GM13977 (cell line): Measurements from ENCODE around the gene LMX1B.

Experiments
- DNase-seq: peaks from one replicate; pipeline ENCODE4 v3.0.0; 2012; ENCODE audit warnings: low spot score
- in situ Hi-C: fragments of 300-500 bp; cut with MboI; formaldehyde crosslinking; loops from one replicate; pipeline ENCODE4 v1.12.0; 2022; ENCODE audit warnings: low sequenced_read_pairs, low pct_unique_long_range_greater_than_20kb, mixed read lengths, inconsistent platforms; ENCODE audit not compliant: unreplicated experiment
- TF ChIP-seq, protein P1 (sequence below): IDR thresholded peaks from 2 replicates; pipeline ENCODE4 v1.5.1; 2012; ENCODE audit warnings: mild to moderate bottlenecking, control low read depth; ENCODE audit not compliant: insufficient read depth; ENCODE audit errors: extremely low read depth, missing control alignments

LMX1B gene

DNA sequence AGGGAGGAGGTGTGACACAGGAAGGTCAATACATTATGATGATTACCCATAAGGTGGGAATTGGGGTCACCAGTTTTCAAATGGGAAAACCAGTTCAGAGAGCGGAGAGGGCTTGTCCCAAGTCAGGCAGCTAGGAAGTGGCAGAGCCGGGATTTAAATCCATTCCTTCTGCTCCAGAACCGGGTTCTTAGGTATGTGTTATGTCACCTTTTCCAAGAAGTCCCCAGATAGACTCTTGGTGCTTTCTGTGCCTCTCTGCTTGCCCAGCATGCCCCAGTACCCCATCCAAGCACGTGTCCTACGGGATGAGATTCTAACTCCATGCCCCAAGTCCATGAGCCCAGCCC is 69.9 kb downstream of the LMX1B start:
- TF ChIP-seq, protein P1, sequence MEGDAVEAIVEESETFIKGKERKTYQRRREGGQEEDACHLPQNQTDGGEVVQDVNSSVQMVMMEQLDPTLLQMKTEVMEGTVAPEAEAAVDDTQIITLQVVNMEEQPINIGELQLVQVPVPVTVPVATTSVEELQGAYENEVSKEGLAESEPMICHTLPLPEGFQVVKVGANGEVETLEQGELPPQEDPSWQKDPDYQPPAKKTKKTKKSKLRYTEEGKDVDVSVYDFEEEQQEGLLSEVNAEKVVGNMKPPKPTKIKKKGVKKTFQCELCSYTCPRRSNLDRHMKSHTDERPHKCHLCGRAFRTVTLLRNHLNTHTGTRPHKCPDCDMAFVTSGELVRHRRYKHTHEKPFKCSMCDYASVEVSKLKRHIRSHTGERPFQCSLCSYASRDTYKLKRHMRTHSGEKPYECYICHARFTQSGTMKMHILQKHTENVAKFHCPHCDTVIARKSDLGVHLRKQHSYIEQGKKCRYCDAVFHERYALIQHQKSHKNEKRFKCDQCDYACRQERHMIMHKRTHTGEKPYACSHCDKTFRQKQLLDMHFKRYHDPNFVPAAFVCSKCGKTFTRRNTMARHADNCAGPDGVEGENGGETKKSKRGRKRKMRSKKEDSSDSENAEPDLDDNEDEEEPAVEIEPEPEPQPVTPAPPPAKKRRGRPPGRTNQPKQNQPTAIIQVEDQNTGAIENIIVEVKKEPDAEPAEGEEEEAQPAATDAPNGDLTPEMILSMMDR, result no peak
- in situ Hi-C loops, result no loop called here
- no peak for DNase-seq

DNA sequence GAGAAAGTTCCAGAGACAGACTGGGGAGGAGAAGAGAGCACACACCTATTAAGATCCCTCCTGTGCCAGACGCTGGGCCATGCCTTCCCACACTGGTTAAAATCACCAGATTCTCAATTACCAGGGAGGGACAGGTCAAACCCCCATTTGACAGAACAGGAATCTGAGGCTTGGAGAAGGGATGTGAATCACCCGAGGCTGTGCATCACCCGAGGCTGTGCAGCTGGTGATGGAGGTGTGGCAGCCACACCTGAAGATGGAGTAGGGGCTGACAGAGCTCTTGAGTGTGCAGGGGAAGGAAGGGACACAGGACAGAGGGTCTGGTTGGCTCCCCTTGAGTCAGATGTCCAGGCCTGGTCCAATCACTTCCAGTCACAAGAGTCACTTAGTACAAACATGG is 70.6 kb downstream of the LMX1B start:
- TF ChIP-seq, protein P1, result no peak
- DNase-seq, result no peak
- in situ Hi-C loops, result no loop called here

DNA sequence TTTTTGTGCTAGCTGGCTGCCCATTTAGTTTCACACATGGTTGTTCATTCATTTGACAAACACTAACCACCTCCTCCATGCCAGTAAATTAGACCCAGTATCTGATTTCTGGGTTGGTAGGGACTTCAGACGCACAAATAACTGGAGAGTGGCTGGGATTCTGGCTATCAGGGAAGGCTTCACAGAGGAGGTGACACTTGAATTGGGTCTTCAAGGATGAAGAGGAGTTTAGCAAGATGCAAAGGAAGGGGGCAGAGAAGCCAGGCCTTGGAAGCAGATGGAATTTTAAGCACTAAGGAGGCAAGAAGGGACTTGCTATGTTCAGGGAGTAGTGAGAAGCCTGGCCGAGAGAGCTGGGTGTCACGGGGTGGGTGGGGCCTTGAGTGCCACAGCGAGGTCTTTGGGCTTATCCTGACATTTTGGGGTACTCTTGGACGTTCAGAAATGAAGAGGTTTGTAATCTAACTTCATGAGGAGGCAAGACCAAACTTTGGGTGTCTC is 71.3 kb downstream of the LMX1B start:
- no peak for DNase-seq
- TF ChIP-seq, protein P1, result no peak
- in situ Hi-C loops, result no loop called here

DNA sequence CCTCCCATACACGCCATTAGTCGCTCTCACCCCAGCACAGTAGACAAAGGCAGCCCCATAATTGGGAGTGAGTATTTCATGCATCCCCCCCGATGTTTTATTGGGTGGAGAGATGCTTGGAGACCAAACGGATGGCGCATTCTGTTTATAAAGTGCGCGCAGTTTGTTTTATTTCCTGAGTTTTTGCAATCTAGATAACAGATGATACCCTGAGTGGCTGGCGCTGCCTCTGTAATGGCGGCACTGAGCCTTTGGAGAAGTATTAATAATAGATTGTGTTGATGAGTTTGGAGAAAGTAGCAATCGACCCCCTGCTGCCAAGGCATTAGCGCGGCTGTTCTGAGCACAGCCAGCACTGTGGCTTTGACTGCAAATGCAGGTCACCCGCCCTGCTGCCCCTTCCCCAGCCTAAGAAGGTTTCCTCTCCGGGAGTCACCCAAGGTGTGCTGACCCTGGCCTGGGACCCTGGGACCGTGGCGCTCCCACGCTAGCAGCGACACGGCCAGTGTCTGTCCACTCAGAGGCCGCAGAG is 74.3 kb downstream of the LMX1B start:
- DNase-seq, result no peak
- in situ Hi-C loops, result no loop called here
- TF ChIP-seq, protein P1, result no peak

DNA sequence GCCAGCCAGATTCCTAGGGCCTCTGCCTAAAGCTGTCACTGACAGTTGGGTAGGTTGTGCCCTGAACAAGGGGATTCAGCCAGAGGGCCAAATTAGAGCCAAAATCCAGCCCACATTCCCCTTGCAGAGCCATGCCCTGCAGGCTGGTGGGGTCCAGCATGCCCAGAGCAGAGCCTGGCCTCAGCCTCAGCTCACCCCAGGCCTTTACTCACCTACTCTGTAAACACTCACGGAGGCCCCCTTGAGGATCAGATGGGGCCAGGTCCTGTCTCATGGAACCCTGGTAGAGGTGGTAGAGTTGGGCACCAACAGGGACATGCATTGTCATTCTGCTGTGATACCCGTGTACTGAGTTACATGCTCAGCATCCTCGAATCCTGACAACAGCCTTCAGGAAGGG is 74.9 kb downstream of the LMX1B start:
- in situ Hi-C loops, result no loop called here
- no peak for DNase-seq
- TF ChIP-seq, protein P1, result no peak

DNA sequence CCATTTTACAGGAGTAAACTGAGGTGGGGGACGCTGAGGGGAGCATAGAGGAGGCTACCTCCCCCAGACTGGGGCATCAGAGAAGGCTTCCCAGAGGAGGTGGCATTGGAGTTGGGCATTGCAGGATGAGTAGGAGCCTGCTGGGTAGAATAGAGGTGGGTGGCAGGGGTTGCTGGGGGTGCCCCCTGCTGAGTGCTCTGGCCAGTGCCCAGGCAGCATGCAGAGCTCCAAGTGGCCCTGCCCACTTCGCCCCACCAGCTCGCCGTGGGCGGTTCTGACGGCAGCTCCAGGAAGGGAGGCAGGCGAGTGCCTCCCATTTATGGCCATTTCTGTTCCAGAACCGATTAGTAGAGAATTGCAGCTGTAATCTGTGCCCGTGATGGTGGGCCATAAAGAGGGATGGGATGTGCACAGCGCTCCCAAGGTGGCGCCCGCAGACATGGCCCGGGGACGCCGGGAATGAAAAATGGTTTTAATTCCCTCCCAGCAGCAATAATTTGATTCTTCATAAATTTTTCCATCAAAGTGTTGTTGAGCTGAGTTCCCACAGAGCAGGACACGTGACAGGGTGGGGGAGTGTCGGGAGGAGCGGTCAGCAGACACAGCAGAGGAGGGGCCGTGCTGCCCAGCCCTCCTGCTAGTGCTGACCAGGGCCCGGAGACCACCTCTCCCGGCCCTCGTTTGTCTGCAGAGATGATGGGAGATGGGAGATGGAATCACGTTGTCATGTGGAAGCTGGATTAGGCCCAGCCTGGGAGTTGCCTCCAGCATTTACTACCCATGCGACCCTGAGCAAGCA is 75.5 kb downstream of the LMX1B start:
- TF ChIP-seq, protein P1, result no peak
- DNase-seq, result no peak
- in situ Hi-C loops, result no loop called here
